Lung (tissue), 12 donors: Measurements from ENCODE around the gene TANGO6. TPM values are rescaled to one million over a fixed set of nuclear protein-coding genes. Genes with fewer than 3 reads are reported as not detected.

Experiments used
- ATAC-seq: fragments of 200-7000 bp; cut with Tn5 transposase; one replicate; pipeline ENCODE4 v1.9.1; 2020; ENCODE audit warnings: moderate number of reproducible peaks; ENCODE audit not compliant: insufficient read depth, low FRiP score
- DNase-seq, 3 donors: peaks; one replicate each; pipeline ENCODE4 v3.0.0-alpha.2; 2013 to 2017
- H3K27ac ChIP-seq, 2 donors: one replicate each; pipeline ENCODE4 v1.5.1; 2013; ENCODE audit warnings: mild to moderate bottlenecking in 2 of 2, moderate library complexity in 2 of 2, control low read depth in 1 of 2, inconsistent platforms in 1 of 2, low read depth in 1 of 2, low read length in 1 of 2
- H3K27me3 ChIP-seq, 3 donors: one replicate each; pipeline ENCODE4 v1.5.1; 2013; ENCODE audit warnings: low read length in 2 of 3; ENCODE audit not compliant: control insufficient read depth in 3 of 3, insufficient read depth in 3 of 3
- H3K36me3 ChIP-seq, 4 donors: one replicate each; pipeline ENCODE4 v1.5.1; 2013; ENCODE audit warnings: low read length in 4 of 4, mild to moderate bottlenecking in 1 of 4, moderate library complexity in 1 of 4; ENCODE audit not compliant: control insufficient read depth in 4 of 4, insufficient read depth in 4 of 4
- H3K4me1 ChIP-seq, 5 donors: one replicate each; pipeline ENCODE4 v1.5.1; 2013; ENCODE audit warnings: low read length in 5 of 5, mild to moderate bottlenecking in 2 of 5, moderate library complexity in 1 of 5; ENCODE audit not compliant: control insufficient read depth in 5 of 5, insufficient read depth in 5 of 5
- H3K4me3 ChIP-seq: one replicate; pipeline ENCODE4 v1.5.1; 2013; ENCODE audit warnings: mild to moderate bottlenecking, control low read depth, moderate library complexity
- H3K9ac ChIP-seq, 2 donors: one replicate each; pipeline ENCODE4 v1.5.1; 2013; ENCODE audit warnings: low read length in 2 of 2, control low read depth in 1 of 2; ENCODE audit not compliant: insufficient read depth in 1 of 2
- H3K9me3 ChIP-seq, 4 donors: one replicate each; pipeline ENCODE4 v1.5.1; 2013; ENCODE audit warnings: low read length in 3 of 4, mild to moderate bottlenecking in 1 of 4, moderate library complexity in 1 of 4; ENCODE audit not compliant: control insufficient read depth in 4 of 4, insufficient read depth in 3 of 4
- CTCF ChIP-seq: IDR thresholded peaks from 2 replicates; pipeline ENCODE4 v1.5.1; 2012; ENCODE audit warnings: mild to moderate bottlenecking; ENCODE audit errors: control extremely low read depth, extremely low read depth
- WGBS, 2 donors: extraction: QIAGEN DNeasy Blood & Tissue Kit; methylation state at CpG; one replicate each; pipeline ENCODE4 v1.1.7; 2013; 5-methylcytosine and 5-hydroxymethylcytosine counted together
- polyA plus RNA-seq, 2 donors: library from polyadenylated mRNA; stranded (reverse); fragments of 200-250 nt; gene quantifications; one replicate each; pipeline ENCODE4 v1.2.1, GENCODE V29; 2013
- total RNA-seq, 2 donors: library from RNA; depleted of rRNA in 1 of 2; stranded (reverse); fragments of >200 nt in 1 of 2; gene quantifications; one replicate each; pipeline ENCODE4 v1.2.1, GENCODE V29; 2014 to 2021
- donor health status: control.
- donor health status: control.
- donor health status: Bipolar disorder and iron deficiency.
- donor health status: healthy.
- donor health status: DM: yes; HTN: yes; CAD: no.

The TANGO6 gene
- total and polyA plus RNA-seq, 4 donors = 2.3 to 19.3 (median 11.9) TPM

DNA sequence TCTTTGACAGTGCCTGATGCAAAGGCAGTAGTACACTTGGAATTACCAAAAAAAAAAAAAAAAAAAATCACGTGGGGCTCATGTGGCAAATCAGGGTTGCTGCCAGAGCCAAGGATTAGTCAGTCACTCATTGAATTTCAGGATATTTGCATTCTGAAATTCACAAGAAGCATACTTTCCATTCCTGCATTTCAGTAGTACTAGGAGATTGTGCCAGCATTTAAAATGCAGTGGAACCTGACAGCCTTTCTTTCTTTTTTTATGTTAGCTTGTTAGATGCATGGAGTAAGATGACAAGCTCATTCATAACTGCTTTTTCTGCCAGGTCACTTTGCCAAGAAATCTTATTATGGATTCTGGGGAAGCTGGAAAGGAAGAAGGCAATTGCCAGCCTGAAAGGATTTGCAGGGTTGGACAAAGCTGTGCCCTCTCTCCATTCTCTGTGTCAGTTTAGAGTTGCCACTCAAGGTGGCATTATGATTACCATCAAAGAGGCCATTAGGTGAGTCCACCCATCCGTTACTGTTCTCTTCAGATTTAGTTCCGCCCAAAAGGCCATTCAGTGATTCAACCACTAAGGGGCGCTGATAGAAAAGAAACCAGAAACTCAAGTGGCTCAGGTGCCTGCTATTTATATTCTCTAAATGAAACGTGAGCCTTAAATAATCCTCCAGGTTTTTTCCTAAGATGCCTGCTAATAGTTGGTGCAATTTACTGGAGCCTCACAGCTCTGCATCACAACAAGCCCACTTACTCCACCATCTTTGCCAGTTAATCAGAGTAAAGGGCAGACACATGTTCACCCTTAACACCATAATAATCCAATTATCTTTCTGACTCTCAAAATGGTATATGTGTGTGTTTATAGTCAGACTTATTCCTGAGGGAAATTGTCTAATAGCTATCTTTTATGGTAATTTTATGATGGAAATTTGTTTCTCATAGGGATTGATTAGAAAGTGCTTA is 59.0 kb downstream of the TANGO6 start:
- Histone ChIP-seq H3K9me3 (no peaks in the 10 kb centered on the region), H3K36me3 (peaks cover 0 to 2% (median under 1%) of the 10 kb centered on the region in 4 donors), H3K9ac (no peak overlapping the region), H3K27ac (no peak overlapping the region), H3K4me3 (no peak overlapping the region), H3K27me3 (no peaks in the 10 kb centered on the region), H3K4me1 (no peaks in the 10 kb centered on the region)
- ATAC-seq = peak; percentile 48
- DNase-seq = peak; percentile 38 to 69 (median 61)
- 34 to 45% methylated on average over 5 of the region's 5 CpGs for WGBS, 2 donors
- peak; percentile 33 for TF ChIP-seq CTCF

- DNase-seq = no peak
- H3K27me3 ChIP-seq = no peaks in the 10 kb centered on the region
- H3K9ac ChIP-seq = no peak overlapping the region
- H3K27ac ChIP-seq = no peak overlapping the region
- H3K36me3 ChIP-seq = peaks cover 0 to 2% (median under 1%) of the 10 kb centered on the region in 4 donors
- 83 to 85% methylated on average over 2 of the region's 2 CpGs for WGBS, 2 donors
- no peak for ATAC-seq
- TF ChIP-seq CTCF = no peak
- H3K4me3 ChIP-seq = no peak overlapping the region
- H3K4me1 ChIP-seq = no peaks in the 10 kb centered on the region
- H3K9me3 ChIP-seq = no peaks in the 10 kb centered on the region
Measured at GRCh38 chr16:68902969-68903345, 59.6 kb downstream of the TANGO6 start.

GRCh38 chr16:68907297-68907696 is 64.0 kb downstream of the TANGO6 start:
- H3K9me3 ChIP-seq = no peaks in the 10 kb centered on the region
- peaks cover 0 to 4% (median 0%) of the 10 kb centered on the region in 5 donors for H3K4me1 ChIP-seq
- no peaks in the 10 kb centered on the region for H3K27me3 ChIP-seq
- no peak overlapping the region for H3K4me3 ChIP-seq
- no peak for ATAC-seq
- H3K36me3 ChIP-seq = peaks cover 0 to 8% (median 5%) of the 10 kb centered on the region in 4 donors
- H3K27ac ChIP-seq = no peak overlapping the region
- WGBS, 2 donors = 71 to 83% methylated on average over 3 of the region's 3 CpGs
- H3K9ac ChIP-seq = no peak overlapping the region
- no peak for DNase-seq
- TF ChIP-seq CTCF = no peak
